Choroid plexus epithelial cell (primary cell): ENCODE data around the gene LURAP1L.

Experiments
- DNase-seq: peaks from one replicate; pipeline ENCODE4 v3.0.0-alpha.2; 2010; ENCODE audit warnings: low read depth
- H3K4me3 ChIP-seq: 2 replicates; pipeline ENCODE4 v1.5.1; 2011; ENCODE audit warnings: low read depth, mild to moderate bottlenecking, control low read depth, low read length, moderate library complexity
- CTCF ChIP-seq: conservative IDR thresholded peaks from 2 replicates; pipeline ENCODE4 v1.5.1; 2011; ENCODE audit warnings: low read depth, mild to moderate bottlenecking, control low read depth, inconsistent platforms, low read length, moderate library complexity

Gene LURAP1L

GRCh38 chr9:12739014-12739652 is 35.7 kb upstream of the LURAP1L start:
- H3K4me3 ChIP-seq = no peak overlapping the region
- DNase-seq = no peak
- TF ChIP-seq CTCF = no peak

GRCh38 chr9:12740845-12741244 is 34.0 kb upstream of the LURAP1L start:
- H3K4me3 ChIP-seq = no peak overlapping the region
- no peak for DNase-seq
- TF ChIP-seq CTCF = no peak

DNA sequence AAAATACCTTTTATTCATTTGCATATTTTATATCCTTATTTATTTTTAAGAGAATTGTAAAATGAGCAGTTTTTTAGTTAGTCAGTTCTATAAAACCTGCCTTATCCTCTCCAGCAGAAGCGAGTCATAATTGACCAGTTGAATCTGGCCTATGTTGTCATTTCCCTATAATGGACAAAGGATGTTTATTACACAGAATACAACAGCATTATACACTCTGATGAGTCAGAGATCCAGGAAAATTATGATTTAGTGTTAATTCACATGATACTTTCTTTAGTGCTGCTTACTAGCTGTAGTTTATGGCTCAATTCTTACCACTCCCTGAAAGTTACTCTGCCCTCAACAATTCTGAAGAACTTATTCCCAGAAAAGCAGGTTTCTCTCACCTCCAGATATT is 26.8 kb upstream of the LURAP1L start:
- peak; percentile 31 for DNase-seq
- TF ChIP-seq CTCF = no peak
- no peak overlapping the region for H3K4me3 ChIP-seq

DNA sequence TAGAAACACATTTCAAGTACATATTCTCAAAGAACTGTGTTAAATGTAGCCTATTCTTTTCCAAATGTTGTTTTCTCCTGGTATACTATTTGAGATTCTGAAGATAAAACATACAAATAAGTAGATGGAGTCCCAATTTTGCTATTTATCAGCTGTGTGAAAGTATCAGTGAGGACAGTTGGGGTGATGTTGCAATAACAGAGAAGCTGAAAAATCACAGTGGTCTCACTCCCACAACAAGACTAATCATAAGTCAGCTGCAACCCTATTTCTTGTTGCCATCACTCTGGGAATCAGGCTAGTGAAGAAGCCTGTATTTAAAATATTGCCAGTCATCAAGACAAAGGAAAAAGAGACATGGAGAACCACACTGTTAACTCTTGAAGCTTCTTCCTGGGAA is 25.9 kb upstream of the LURAP1L start:
- no peak for DNase-seq
- no peak overlapping the region for H3K4me3 ChIP-seq
- TF ChIP-seq CTCF = no peak

GRCh38 chr9:12753931-12754330 is 20.9 kb upstream of the LURAP1L start:
- no peak overlapping the region for H3K4me3 ChIP-seq
- no peak for DNase-seq
- TF ChIP-seq CTCF = no peak

DNA sequence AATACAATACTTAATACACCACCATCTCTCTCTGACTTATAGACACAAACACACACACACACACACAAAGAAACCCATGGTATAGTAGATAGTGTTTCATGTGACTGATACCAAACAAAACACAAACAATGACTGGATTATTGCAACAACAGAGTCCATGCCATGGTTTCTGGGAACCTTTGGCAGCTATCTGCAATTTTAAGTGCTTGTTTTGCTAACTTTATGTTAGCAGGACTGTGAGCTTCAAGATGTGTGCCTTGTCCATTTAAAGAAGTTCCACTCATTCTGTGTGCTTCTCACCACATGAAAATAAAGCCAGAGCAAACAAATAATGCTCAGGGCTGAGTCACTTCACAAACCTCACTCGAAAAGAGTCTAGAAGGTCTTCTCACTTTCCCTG is 15.1 kb upstream of the LURAP1L start:
- no peak overlapping the region for H3K4me3 ChIP-seq
- peak; percentile 57 for DNase-seq
- TF ChIP-seq CTCF = no peak

DNA sequence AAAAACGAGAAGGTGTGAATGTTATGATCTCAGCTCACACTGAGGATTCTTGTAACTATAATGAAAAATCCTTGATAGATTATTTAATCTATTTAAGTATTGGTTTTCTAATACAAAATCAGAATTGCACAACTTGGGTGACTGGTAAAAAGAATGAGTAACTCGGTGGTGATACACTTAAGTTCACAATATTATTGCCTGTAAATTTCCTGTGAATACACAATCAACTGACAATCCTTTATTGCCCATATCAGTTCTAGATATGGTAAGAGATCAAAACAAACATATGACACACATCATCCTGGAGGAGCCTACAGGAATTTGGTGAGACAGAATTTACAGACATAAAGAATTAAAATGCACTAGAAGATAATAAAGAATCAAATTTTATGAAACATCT is 14.1 kb upstream of the LURAP1L start:
- no peak for DNase-seq
- no peak overlapping the region for H3K4me3 ChIP-seq
- no peak for TF ChIP-seq CTCF
